Activated B cell treated with CpG ODN at 0.5 μM for 24 hours (primary cell): Measurements from ENCODE around the gene MYMK. TPM values are rescaled to one million over a fixed set of nuclear protein-coding genes. Genes with fewer than 3 reads are reported as not detected.

Experiments used
- ATAC-seq: fragments of 200-7000 bp; cut with Tn5 transposase; one replicate; pipeline ENCODE4 v1.10.0; 2021; ENCODE audit warnings: low read depth, mild to moderate bottlenecking, moderate library complexity
- CTCF ChIA-PET: fragments of 350-600 bp; sonication (Branson Sonifier 250); formaldehyde crosslinking; loops from one replicate; lab custom pipeline; 2021; ENCODE audit warnings: antibody characterized with exemption; lab: Charles Lee
- POLR2A ChIA-PET: fragments of 350-600 bp; sonication (Branson Sonifier 250); formaldehyde crosslinking; loops from one replicate; lab custom pipeline; 2021; ENCODE audit warnings: antibody characterized with exemption; lab: Charles Lee
- DNase-seq: peaks from one replicate; pipeline ENCODE4 v3.0.0; 2022
- H3K27ac Mint-ChIP-seq: one replicate; pipeline ENCODE4 v1.8.0; 2020; ENCODE audit warnings: mixed read lengths
- H3K27me3 Mint-ChIP-seq: one replicate; pipeline ENCODE4 v1.8.0; 2021; ENCODE audit warnings: mixed read lengths
- H3K36me3 Mint-ChIP-seq: one replicate; pipeline ENCODE4 v1.8.0; 2021; ENCODE audit warnings: low read depth, mixed read lengths
- H3K4me1 Mint-ChIP-seq: one replicate; pipeline ENCODE4 v1.8.0; 2021; ENCODE audit warnings: mixed read lengths
- H3K4me3 Mint-ChIP-seq: one replicate; pipeline ENCODE4 v1.8.0; 2020; ENCODE audit warnings: mild to moderate bottlenecking, mixed read lengths
- H3K9me3 Mint-ChIP-seq: one replicate; pipeline ENCODE4 v1.8.0; 2020; ENCODE audit warnings: mixed read lengths
- CTCF ChIP-seq: fragments of 200-600 bp; IDR thresholded peaks from one replicate; pipeline ENCODE4 v1.8.0; 2022; ENCODE audit warnings: antibody characterized with exemption, mild to moderate bottlenecking
- intact Hi-C: fragments of 100-400 bp; cut with micrococcal nuclease; formaldehyde crosslinking; loops from one replicate; pipeline ENCODE4 v1.15.1; 2024
- total RNA-seq: library from RNA; stranded (reverse); gene quantifications from 2 replicates; pipeline ENCODE4 v1.2.3, GENCODE V29; 2022

The MYMK gene
- total RNA-seq, 1 donor from 2014 or later = not detected

GRCh38 chr9:133515615-133516255 is 9.0 kb downstream of the MYMK start:
- intact Hi-C loops = no loop called here

DNA sequence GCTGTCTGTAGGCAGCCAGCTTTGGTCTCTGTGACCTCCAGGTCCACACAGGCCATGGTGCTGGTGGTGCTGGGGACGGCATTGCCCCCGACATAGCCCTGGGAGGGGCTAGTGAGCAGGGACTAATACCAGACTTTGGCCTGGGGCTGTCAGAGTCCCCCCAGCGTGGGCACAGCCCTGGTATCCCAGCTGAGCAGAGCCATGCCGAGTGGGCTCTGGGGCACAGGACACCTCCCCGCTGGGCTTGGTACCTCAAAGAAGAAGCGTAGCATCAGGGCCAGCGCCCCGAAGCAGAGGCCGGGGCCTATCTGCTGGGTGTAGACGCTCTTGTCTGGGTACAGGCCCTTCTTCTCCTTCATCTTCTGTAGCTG is 9.5 kb downstream of the MYMK start:
- ATAC-seq (no peak), DNase-seq (no peak)
- Mint-ChIP-seq H3K9me3 (no peaks in the 10 kb centered on the region), H3K4me3 (no peak overlapping the region), H3K27ac (no peak overlapping the region), H3K27me3 (peaks cover 7% of the 10 kb centered on the region), H3K4me1 (no peaks in the 10 kb centered on the region), H3K36me3 (no peaks in the 10 kb centered on the region)
- TF ChIP-seq CTCF = no peak
- ChIA-PET POLR2A (no interaction called here), CTCF (no interaction called here)
- intact Hi-C loops = no loop called here

More at GRCh38 chr9:133515615-133516255, 9.0 kb downstream of the MYMK start:
- Mint-ChIP-seq H3K4me1 (no peaks in the 10 kb centered on the region), H3K9me3 (no peaks in the 10 kb centered on the region), H3K27me3 (peaks cover 7% of the 10 kb centered on the region), H3K4me3 (no peak overlapping the region), H3K27ac (no peak overlapping the region), H3K36me3 (no peaks in the 10 kb centered on the region)
- DNase-seq (no peak), ATAC-seq (no peak)
- CTCF ChIA-PET = no interaction called here
- POLR2A ChIA-PET = no interaction called here
- no peak for TF ChIP-seq CTCF

DNA sequence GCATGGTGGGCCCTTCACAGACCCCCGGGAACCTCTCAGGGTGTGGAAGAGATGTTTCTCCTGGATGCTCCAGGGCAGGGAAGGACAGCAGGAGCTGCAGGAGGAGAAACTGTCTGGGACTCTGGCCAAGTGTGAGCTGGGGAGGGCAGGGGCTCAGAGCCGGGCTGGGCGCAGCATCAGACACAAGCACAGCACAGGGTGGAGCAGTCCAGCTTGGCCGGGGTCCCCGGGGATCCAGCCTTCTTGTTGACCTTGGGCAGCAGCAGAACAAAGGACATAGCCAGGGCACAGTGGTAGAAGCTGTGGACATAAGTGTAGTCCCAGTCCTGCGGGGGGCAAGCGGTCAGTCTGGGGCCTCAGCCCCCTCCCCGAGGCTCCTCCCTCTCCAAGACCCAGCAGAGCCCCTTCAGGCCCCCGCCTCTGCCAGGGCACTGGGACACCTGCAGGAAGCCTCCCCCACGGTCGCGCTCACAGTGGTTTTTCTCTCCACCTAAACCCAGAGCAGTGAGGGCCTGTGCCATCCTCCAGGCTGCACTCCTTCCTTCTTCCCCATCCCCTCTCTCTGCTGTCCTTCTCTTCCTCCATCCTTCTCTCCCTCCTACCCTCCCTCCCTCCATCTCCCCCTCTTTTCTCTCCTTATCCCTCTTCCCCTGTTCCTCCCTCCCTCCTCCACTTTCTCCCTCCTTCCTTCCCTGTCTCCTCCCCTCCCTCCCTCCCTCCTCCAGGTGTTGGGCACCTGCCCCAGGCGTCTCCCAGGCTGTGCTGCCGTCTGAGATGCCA is 10.1 kb downstream of the MYMK start:
- intact Hi-C loops = no loop called here
- Mint-ChIP-seq H3K9me3 (no peaks in the 10 kb centered on the region), H3K27me3 (peaks cover 7% of the 10 kb centered on the region), H3K4me1 (no peaks in the 10 kb centered on the region), H3K36me3 (no peaks in the 10 kb centered on the region), H3K4me3 (no peak overlapping the region), H3K27ac (no peak overlapping the region)
- no peak for DNase-seq
- no peak for TF ChIP-seq CTCF
- CTCF ChIA-PET = no interaction called here
- ATAC-seq = no peak
- POLR2A ChIA-PET = no interaction called here

- ATAC-seq = no peak
- Mint-ChIP-seq H3K27me3 (peaks cover 4% of the 10 kb centered on the region), H3K4me1 (no peaks in the 10 kb centered on the region), H3K4me3 (no peak overlapping the region), H3K27ac (no peak overlapping the region), H3K9me3 (no peaks in the 10 kb centered on the region), H3K36me3 (no peaks in the 10 kb centered on the region)
- no peak for DNase-seq
- no peak for TF ChIP-seq CTCF
- intact Hi-C loops = no loop called here
- ChIA-PET POLR2A (no interaction called here), CTCF (no interaction called here)
Measured at GRCh38 chr9:133513214-133514100, 11.3 kb downstream of the MYMK start.
